EH (cell line): ENCODE data around the gene FOXF1.
A peak's percentile ranks its signal among the peaks of the same experiment; 100 is the strongest.

Experiments
- DNase-seq: peaks from one replicate; pipeline ENCODE4 v3.0.0-alpha.2; 2015; ENCODE audit warnings: low read depth

Gene FOXF1

DNA sequence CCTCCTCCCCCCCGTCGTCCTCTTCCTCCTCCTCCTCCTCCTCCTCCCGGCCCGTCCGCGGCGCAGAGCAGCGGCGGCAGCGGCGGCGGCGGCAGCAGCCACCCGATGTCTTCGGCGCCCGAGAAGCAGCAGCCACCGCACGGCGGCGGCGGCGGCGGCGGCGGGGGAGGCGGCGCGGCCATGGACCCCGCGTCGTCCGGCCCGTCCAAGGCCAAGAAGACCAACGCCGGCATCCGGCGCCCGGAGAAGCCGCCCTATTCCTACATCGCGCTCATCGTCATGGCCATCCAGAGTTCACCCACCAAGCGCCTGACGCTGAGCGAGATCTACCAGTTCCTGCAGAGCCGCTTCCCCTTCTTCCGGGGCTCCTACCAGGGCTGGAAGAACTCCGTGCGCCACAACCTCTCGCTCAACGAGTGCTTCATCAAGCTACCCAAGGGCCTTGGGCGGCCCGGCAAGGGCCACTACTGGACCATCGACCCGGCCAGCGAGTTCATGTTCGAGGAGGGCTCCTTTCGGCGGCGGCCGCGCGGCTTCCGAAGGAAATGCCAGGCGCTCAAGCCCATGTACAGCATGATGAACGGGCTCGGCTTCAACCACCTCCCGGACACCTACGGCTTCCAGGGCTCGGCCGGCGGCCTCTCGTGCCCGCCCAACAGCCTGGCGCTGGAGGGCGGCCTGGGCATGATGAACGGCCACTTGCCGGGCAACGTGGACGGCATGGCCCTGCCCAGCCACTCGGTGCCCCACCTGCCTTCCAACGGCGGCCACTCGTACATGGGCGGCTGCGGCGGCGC, at the start of gene FOXF1:
FOXF1 (plus strand) TSS at position 63 of the 797 bp plus-strand sequence; CDS start at position 106, 43 bp downstream.
- DNase-seq: peak; percentile 83

DNA sequence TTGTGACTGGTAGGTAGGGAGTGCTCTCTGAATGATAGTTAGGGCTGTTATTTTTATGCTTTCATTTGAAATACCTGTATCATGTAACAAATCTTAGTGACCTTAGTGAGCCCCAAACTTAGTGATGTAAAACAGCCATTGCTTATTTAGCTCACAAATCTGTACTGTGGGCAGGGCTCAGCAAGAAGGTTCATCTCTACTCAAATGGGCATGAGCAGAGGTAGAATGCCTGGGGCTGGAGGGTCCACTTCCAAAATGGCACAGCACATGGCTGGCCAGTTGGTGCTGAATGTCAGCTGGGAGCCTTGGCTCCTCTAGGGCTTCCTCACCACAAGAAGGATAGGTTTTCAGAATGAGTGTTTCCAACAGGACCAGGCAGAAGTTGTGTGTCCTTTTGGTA, 49.3 kb upstream of the FOXF1 start:
- DNase-seq: no peak

DNA sequence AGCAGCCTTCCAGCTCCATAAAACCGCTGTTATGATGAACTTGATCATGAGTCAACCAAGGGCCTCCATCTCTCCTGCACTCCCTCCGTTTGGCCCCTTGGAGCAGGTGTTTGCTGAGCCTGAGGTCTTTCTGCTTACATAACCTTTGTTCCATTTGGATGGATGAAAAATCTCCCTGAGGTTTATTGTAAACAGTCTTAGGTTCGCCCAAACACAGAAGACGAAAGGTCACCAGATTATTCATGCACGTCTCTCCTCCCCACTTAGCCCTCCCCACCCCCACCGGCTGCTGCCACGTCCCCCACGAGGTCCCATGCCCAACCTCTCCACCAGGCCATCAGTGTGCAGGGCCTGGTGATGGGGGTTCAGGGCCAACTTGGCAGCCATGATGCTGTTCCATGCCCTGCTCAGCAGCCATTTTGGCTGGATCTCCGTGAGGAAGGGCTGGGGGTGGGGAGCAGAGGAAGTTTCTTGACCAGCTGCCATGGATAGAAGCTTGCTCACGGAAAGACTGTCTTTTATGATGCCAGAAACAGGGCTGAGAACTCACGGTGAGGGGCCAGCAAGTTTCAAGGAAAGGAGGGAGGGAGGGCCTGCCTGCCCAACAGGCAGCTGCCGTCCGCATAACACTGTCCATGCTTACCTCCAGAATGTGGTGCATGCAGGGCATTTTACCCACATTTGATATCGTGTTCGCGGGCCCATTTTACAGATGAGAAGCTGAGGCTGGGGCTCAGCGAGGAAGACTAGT, 47.8 kb upstream of the FOXF1 start:
- DNase-seq: no peak

DNA sequence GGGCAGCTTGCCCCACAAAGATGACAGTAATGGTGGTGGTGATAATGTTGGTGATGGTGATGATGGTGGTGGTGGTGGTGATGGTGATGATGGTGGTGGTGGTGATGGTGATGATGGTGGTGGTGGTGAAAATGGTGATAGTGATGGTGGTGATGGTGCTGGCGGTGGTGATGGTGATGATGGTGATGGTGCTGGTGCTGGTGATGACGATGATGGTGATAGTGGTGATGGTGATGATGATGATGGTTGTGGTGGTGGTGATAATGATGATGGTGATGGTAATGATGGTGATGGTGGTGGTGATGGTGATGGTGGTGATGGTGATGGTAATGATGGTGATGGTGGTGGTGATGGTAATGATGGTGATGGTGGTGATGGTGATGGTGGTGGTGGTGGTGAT, 46.3 kb upstream of the FOXF1 start:
- no peak for DNase-seq

DNA sequence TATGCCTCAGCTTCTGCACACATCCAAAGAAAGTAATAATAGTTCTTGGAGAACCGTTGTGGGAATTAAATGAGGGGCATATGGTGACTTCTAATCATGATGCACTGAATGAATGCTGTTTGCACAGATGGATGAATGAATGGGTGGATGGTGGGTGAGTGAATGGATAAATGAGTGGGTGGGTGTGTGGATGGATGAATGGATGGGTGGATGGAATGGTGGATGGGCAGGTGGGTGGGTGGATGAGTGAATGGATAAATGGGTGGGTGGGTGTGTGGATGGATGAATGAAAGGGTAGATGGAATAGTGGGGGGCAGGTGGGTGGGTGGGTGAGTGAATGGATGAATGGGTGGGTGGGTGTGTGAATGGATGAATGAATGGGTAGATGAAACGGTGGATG, 44.9 kb upstream of the FOXF1 start:
- DNase-seq: no peak

DNA sequence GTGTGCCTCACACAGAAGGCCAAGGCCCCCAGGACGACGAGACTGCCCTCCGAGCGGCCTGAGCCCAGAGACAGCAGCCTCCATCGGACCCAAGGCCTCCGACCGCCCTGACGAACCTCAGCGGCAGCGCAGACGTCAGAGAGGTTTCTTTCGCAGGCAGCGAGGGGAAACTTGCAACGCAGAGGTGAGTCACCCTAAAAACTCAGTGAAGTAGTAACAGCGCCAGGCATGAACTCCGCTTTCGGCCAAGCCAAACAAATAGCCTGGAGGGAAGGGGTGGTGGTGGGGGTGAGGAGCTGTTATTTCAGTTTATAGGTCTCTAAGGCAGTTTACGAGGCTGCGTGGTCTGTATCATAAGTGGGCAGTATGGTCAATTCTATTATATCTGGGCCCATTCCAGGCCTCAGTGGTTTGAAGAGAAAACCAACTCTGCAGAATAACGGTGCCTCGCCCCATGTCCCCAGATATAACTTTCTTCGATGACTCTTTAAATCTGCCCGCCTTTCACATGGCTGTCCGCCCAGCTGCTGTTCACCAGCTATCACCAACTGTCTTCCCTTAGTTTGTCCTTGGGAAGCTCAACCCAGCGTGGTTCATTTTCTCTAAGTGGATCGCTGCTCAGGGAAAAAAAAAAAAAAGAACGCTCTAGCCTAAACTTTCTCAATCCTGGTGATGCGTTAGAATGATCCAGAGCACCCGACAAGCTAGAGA, 43.5 kb upstream of the FOXF1 start:
- DNase-seq: peak; percentile 73

DNA sequence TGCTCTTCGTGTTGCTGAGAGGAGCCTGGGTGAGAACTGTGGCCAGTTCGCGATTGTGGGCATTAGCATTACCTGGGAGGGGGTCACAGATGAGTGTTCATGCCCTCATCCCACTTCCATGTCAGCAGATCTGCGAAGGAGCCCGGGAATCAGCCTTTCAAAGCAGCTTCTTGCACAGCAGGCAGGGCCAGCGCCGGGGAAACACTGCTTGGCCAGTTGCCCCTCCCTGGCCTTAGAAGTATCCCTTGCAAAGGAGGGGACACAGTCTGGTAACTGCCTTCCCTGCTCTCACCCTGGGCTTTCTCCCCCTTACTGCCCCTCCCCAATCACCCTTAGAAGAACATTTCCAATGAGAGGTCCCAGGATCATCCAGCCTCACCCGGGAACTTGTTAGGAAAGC, 42.8 kb upstream of the FOXF1 start:
- DNase-seq: no peak

DNA sequence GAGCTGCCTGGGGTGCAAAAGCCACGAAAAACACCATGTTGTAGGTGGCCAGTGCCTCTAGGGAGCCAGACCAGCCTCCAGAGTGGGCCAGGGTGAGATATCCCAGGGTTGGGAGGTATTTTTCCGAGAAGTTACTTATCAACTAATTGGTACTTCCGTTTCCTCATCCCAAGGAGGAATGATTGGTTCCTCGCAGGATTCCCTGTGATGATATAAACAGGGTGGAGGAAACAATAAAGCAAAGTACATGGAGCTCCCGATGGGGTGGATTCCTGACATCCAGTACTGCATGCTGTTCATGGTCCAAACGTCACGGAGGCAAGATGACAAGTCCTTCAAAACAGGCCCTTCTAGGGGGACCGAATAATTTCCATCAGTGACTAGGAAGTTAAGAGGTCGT, 39.4 kb upstream of the FOXF1 start:
- no peak for DNase-seq

DNA sequence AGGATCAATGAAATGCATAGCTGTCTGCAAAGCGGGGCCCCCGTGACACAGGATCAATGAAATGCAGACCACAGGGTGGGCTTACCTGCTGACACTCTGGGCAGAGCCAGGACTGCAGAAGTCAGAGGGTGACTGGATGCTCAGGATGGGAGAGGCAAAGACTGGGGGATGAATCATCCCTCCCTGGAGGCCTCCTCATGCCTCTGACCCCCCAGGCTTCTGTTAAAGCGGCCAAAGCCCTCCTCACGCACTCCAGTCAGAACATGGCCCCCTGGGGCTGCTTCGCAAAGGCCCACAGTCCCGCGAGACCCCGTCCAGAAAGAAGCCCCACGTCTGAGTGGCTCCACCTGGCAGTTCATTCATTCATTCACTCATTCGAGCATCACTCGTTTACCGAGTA, 38.4 kb upstream of the FOXF1 start:
- DNase-seq: no peak

DNA sequence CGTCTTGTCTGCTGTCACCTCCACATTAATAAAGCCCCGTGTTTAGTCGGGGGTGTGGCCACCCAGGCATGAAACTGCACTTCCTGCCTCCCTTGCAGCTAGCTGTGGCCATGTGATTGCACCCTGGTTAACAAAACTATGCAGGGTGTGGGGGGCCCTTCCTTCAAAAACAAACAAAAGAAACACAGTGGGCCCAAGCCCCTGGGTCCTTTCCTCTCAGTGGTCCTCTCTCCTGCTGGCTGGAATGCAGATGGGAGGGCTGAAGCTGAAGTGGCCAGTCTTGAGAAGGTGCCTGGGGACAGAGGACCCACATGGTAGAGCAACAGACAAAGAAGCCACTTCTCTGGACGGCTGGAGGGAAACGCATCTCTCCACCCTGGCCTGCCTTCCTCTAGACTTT, 38.0 kb upstream of the FOXF1 start:
- no peak for DNase-seq

DNA sequence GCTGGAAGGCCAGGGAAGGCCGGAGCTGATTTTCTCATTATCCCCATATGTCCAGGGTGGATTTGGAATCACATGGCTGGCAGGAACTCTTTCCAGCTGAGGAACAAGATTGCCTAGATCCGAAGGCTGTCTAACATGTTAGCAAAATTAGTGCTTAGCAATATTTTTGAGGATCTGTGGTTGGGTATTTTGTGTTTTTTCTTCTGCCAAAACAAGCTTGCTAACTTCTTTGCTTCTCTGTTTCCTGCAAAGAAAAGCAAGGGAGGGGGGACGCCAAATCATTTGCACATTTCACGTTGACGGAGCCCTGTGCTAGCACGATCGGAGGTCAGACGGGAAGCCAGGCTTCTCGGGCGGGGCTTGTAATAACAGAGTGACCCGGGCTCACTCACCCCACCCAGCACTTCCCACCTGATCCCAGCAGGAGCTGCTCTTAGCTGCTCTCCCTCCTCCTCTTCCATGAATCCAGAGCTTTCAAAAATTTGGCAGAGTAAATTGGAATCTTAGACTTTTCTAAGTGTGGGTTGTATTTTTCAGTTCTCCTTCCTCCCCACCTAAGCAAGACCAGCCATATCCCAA, 33.3 kb upstream of the FOXF1 start:
- DNase-seq: no peak

DNA sequence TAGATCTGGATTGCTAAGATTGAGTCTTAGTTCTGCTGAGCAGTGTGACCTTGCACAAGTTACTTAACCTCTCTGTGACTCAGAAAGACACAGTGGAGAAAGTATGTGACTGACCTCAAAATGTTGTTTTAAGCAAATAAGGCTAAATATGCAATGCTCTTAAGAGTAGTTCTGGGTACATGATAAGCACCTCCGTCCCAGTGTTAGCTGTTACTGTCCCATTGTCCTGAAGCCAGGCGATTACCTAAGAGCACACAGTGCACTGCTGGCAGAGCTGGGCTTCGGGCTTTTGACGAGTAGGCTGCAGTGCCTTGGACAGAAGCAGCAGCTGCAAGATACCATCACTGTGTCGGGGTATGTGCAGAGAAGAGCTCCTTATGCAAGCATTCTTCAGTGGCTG, 32.7 kb upstream of the FOXF1 start:
- DNase-seq: peak; percentile 74

DNA sequence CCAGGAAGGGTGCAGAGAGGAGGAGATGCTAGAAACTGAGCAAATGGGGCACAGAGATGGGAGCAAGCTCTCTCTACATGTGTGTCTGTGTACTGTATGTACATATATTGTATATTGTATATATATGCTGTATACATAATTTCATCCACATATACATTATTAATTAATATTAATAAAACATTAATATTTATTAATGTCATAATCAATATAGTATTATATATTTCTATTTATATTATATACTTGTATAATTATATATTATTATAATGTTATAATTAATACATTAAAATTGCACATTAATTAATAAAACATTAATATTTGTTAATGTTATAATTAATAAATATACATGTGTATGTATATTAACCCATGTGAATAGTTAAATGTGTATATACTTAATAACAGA, 31.5 kb upstream of the FOXF1 start:
- no peak for DNase-seq

DNA sequence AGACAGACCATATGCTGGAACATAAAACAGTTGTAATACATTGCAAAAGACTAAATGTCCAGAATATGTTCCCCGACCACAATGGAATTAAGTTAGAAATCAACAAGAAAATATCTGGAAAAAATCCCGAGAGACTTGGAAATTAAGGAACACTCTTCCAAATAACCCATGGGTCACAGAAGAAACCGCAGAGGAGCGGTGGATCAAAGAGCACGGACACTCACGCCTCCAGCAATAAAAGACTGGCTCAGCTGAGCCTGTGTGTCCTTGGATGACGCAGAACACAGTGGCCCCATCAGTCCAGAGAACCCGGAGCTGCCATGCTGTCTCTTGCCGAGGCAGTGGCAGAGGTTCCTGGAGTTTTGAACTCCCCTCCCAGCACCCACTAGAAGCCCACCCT, 30.9 kb upstream of the FOXF1 start:
- DNase-seq: peak; percentile 78

DNA sequence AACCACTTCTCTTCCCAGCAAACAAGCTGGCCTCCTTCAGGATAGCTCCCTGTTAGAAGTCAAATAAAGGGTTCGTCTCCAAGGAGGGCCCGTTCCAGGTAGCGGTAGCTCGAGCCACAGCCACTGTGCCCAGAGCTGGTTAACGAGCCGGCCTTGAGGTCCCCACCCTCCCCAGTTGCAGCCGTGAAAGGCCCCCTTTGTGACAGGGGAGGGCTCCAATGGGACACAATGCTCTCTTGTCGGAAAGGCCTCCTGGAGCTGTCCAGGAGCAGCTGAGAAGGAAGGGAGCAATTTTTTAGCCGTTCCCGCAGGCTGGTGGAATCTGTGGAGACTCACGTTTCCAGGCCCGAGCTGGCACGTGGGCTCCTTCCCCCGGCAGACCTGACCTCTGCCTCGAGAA, 29.9 kb upstream of the FOXF1 start:
- DNase-seq: no peak

DNA sequence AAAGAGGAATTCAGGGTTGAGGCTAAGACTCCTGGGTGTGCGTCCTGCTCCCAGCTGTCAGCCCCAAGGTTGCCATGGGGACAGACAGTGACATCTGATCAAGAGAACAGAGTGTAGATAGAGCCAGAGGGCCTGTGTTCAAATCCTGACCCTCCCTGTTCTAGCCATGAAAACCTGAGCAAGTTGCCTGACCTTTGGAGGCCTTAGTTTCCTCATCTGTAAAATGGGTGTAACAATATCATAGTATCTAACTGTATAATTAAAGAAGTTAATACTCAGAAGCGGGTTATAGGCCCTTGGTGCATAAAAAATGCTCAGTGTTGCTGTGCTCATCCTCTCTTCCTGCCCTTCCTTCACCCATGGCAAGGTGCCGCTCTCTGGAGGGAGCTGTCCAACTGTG, 28.7 kb upstream of the FOXF1 start:
- DNase-seq: no peak

DNA sequence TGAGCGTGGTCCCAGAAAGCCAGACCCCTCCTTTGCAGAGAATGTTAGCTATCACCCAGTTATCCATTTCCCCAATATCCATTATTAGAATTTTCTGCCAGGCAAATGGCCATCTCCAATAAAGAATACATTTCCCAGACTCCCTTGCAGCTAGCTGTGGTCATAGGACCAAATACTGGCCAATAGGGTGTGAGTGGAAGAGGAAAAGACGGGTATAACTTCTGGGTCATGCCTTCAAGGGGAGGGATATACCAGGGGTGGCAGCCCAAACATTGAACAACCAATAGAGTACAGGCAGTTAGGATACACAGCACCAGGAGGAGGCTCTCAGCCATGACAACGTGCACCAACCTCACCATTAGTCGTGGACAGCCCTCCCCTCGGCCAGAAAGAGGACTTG, 26.1 kb upstream of the FOXF1 start:
- DNase-seq: no peak

DNA sequence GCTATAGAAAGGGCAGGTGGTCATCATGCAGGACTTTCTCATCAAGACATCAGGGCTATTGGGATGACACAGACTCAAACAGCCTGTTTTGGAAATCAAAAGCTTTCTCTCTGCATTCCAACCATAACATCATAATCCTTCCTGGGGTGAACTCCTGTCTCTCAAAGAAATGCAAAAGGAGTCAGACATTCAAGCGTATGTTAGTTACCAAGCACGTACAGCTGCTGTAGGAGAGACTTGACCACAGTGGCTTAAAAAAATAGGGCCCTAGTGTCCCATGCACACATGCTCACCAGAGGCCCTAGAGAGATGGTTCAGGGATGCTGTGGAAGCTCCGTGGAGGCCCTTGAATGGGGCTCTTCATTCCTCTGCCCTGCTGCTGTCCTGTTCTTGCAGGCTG, 24.6 kb upstream of the FOXF1 start:
- no peak for DNase-seq

DNA sequence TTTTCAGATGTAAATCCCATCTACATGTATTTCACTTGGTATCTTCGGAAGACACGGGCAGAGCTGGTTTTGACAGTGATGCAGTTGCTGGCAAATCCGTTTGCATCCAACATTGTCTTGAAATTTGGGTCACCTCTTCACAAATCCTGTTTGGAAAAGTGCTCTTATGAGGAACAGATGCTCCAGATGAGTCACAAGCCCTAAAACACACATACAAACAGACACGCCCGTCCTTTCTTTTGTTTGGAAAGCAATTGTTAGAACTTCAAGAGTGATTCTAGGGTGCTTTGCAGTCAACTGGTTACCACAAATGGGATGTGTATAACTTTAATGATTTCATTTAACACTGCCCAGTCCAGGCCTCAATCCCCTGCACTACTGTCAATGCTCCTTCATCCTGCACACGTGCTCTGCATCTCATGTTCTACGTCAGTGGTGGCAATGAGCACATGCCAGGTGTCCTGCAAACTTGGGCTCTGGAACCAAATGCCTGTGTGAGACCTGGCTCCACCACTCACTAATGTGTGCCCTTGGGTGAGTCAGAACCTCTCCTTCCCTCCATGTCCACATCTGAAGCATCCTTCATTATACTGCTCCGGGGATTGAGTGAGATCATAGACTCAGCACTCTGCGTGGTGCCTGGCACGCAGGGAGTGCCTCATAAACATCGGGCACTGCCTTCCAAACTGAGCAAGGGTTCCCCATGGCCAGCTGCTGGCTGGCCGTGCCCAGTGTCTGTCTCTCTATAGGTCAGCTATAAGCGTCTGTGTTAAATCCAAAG, 19.3 kb upstream of the FOXF1 start:
- peak; percentile 73 for DNase-seq

DNA sequence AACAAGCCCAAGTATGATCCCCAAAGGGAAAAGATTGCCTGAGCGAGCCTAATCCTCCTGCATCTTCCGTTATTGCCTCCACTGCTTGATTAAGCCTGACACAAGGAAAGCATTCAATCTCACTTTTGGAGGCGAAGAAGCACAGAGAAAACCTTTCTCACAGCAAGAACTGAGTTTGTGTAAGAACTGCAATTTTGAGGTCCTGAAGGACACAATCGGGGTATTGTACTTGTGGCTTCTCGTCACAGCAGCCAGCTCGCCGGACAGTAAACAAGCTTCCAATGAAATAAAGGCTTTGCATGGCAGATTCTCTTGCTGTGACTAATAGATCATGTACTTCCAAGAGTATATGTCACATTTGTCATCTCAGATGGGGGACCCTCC, 18.7 kb upstream of the FOXF1 start:
- no peak for DNase-seq

DNA sequence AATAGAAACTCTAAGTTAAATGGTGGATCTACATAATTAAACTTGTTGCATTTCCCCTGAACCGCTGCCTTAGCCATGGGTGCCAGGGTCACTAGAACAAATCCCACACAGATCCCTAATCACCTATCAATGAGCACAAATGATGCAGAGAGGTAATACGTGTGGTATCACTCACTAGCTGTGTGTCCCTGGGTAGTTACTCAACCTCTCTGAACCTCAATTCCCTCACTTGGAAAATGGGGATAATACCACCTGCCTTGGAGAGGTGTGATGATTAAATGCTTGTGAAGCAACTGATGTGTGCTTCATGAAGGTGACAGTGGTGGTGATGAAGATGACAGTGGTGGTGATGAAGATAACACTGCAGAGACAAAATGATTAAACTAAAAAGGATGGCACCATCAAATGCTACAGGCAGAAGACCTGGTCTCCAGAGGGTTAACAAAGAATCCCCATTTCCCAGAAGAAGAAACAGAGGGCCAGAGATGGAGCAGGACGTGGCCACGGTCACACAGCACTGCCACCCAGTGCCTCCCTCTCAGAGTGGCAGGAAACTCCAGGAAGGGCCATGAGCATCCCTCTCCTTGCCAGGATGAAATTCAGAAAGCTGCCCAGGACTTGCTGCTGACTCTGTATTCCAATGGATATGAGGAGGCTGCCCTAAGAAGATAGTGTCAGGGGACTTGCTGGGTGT, 17.9 kb upstream of the FOXF1 start:
- no peak for DNase-seq
